ENCODE results near the gene HAPSTR1.

HAPSTR1 gene

GRCh38 chr16:9048302-9048700 is 43.1 kb upstream of the HAPSTR1 start:
- peak; percentile 39 to 59 for DNase-seq (ENCODE audit: low read depth in 2 of 2)
- H3K4me3 ChIP-seq (replicated peaks in 1 of 2; ENCODE audit: low read depth in 2 of 2, low read length in 2 of 2), result no peak overlapping the region
- no peak for TF ChIP-seq CTCF (IDR thresholded peaks at IDR 0.05; ENCODE audit: low read depth, low read length)

- peak; percentile 39 to 80 for DNase-seq (ENCODE audit: low read depth in 2 of 2)
- H3K4me3 ChIP-seq (replicated peaks in 1 of 2; ENCODE audit: low read depth in 2 of 2, low read length in 2 of 2), result no peak overlapping the region
- TF ChIP-seq CTCF (IDR thresholded peaks at IDR 0.05; ENCODE audit: low read depth, low read length), result no peak
These were observed 42.2 kb upstream of the HAPSTR1 start for GRCh38 chr16:9049241-9049640.

- peak; percentile 16 to 28 for DNase-seq (ENCODE audit: low read depth in 2 of 2)
- peak; percentile 52 for TF ChIP-seq CTCF (IDR thresholded peaks at IDR 0.05; ENCODE audit: low read depth, low read length)
- H3K4me3 ChIP-seq (replicated peaks in 1 of 2; ENCODE audit: low read depth in 2 of 2, low read length in 2 of 2), result no peak overlapping the region
These were observed 41.2 kb upstream of the HAPSTR1 start for GRCh38 chr16:9050102-9050830.

- no peak overlapping the region for H3K4me3 ChIP-seq (replicated peaks in 1 of 2; ENCODE audit: low read depth in 2 of 2, low read length in 2 of 2)
- no peak for TF ChIP-seq CTCF (IDR thresholded peaks at IDR 0.05; ENCODE audit: low read depth, low read length)
- DNase-seq (ENCODE audit: low read depth in 2 of 2), result peak; percentile 83
These were observed 38.3 kb upstream of the HAPSTR1 start for GRCh38 chr16:9053006-9053601.

GRCh38 chr16:9054460-9054859 is 37.0 kb upstream of the HAPSTR1 start:
- no peak overlapping the region for H3K4me3 ChIP-seq (replicated peaks in 1 of 2; ENCODE audit: low read depth in 2 of 2, low read length in 2 of 2)
- no peak for DNase-seq (ENCODE audit: low read depth in 2 of 2)
- no peak for TF ChIP-seq CTCF (IDR thresholded peaks at IDR 0.05; ENCODE audit: low read depth, low read length)

GRCh38 chr16:9055115-9055514 is 36.3 kb upstream of the HAPSTR1 start:
- no peak for DNase-seq (ENCODE audit: low read depth in 2 of 2)
- TF ChIP-seq CTCF (IDR thresholded peaks at IDR 0.05; ENCODE audit: low read depth, low read length), result no peak
- no peak overlapping the region for H3K4me3 ChIP-seq (replicated peaks in 1 of 2; ENCODE audit: low read depth in 2 of 2, low read length in 2 of 2)
